K562 (cell line): Measurements from ENCODE around the gene ENC1. TPM values are rescaled to one million over a fixed set of nuclear protein-coding genes. Genes with fewer than 3 reads are reported as not detected.

Experiments
- ATF2 ChIP-seq: sonication (generic); formaldehyde crosslinking; IDR thresholded peaks from 2 replicates; pipeline ENCODE4 v1.8.1; 2022; ENCODE audit warnings: missing genetic modification reagents
- ELK1 ChIP-seq: sonication (generic); formaldehyde crosslinking; IDR thresholded peaks from 2 replicates; pipeline ENCODE4 v1.8.1; 2022; ENCODE audit warnings: missing genetic modification reagents
- NR3C1 ChIP-seq: sonication (generic); formaldehyde crosslinking; IDR thresholded peaks from 2 replicates; pipeline ENCODE4 v1.8.1; 2022; ENCODE audit warnings: missing genetic modification reagents
- RERE ChIP-seq: sonication (generic); formaldehyde crosslinking; IDR thresholded peaks from 2 replicates; pipeline ENCODE4 v1.8.0; 2023; ENCODE audit warnings: missing genetic modification reagents, mild to moderate bottlenecking, borderline replicate concordance
- ZFX ChIP-seq: sonication (generic); formaldehyde crosslinking; IDR thresholded peaks from 2 replicates; pipeline ENCODE4 v1.8.0; 2022; ENCODE audit warnings: mild to moderate bottlenecking, missing genetic modification reagents, moderate library complexity
- polyA plus RNA-seq, 8 experiments: library from polyadenylated mRNA; depleted of rRNA in 4 of 8; stranded (reverse) in 5 of 8; unstranded in 3 of 8; fragments of >200 nt; fragmentation: Nextera tagmentation in 2 of 8; fragmentation: Illumina TruSeq in 1 of 8; extraction: Ambion mirVana in 2 of 8; extraction: Trizol in 1 of 8; gene quantifications; 2 replicates each; pipeline versions ENCODE4 v1.2.1 to v1.2.3, GENCODE V29; 2011 to 2014; ENCODE audit warnings: inconsistent platforms in 1 of 8, missing spikeins in 1 of 8
- total RNA-seq, 7 experiments: library from RNA; depleted of rRNA in 6 of 7; stranded (reverse); fragments of >200 nt in 6 of 7; fragmentation: Illumina TruSeq in 2 of 7; extraction: Trizol in 2 of 7; gene quantifications; 2 replicates each; pipeline versions ENCODE4 v1.2.1 to v1.2.3, GENCODE V29; 2011 to 2021; ENCODE audit warnings: low replicate concordance in 1 of 7

ENC1 gene
- total and polyA plus RNA-seq, 9 of the 15 experiments (the other 6 are each of a cell fraction or from before 2014, with no cell fraction given): 0.17 to 3.2 (median 0.97) TPM

- TF ChIP-seq ATF2 (CRISPR knock-in tag): no peak
- TF ChIP-seq ELK1 (CRISPR knock-in tag): 0 out of 2 replicates have a peak, but pooled peaks have one; percentile 58
- TF ChIP-seq RERE (CRISPR knock-in tag): 0 out of 2 replicates have a peak, but pooled peaks have one; percentile 80
- no peak for TF ChIP-seq NR3C1
- TF ChIP-seq ZFX (CRISPR knock-in tag): peak; percentile 46
Measured at GRCh38 chr5:74639807-74640449, 600 bp downstream of the ENC1 start (continued).
